WERI-Rb-1 (cell line): ENCODE data around the gene KIAA1328.

Source experiments
- DNase-seq: peaks from one replicate; pipeline ENCODE4 v3.0.0-alpha.2; 2020
- H3K27ac ChIP-seq: fragments of 250-450 bp; sonication (Bioruptor Pico); 2 replicates; pipeline ENCODE4 v1.5.1; 2020; ENCODE audit warnings: mild to moderate bottlenecking, moderate library complexity
- H3K27me3 ChIP-seq: fragments of 250-450 bp; sonication (Bioruptor Pico); 2 replicates; pipeline ENCODE4 v1.5.1; 2021; ENCODE audit warnings: mild to moderate bottlenecking, low read depth, moderate library complexity; ENCODE audit not compliant: insufficient read depth, severe bottlenecking
- H3K36me3 ChIP-seq: fragments of 250-450 bp; sonication (Bioruptor Pico); 2 replicates; pipeline ENCODE4 v1.5.1; 2020; ENCODE audit warnings: mild to moderate bottlenecking, moderate library complexity
- H3K4me3 ChIP-seq: 2 replicates; pipeline ENCODE4 v1.5.1; 2011; ENCODE audit warnings: low read depth, mild to moderate bottlenecking, control low read depth, low read length
- H3K9me3 ChIP-seq: fragments of 250-450 bp; sonication (Bioruptor Pico); 2 replicates; pipeline ENCODE4 v1.5.1; 2021; ENCODE audit warnings: mild to moderate bottlenecking, moderate library complexity; ENCODE audit not compliant: severe bottlenecking
- TF ChIP-seq, protein P1 (sequence below): IDR thresholded peaks from 2 replicates; pipeline ENCODE4 v1.5.1; 2011; ENCODE audit warnings: low read depth, mild to moderate bottlenecking, control low read depth, inconsistent platforms, low read length

KIAA1328 gene

DNA sequence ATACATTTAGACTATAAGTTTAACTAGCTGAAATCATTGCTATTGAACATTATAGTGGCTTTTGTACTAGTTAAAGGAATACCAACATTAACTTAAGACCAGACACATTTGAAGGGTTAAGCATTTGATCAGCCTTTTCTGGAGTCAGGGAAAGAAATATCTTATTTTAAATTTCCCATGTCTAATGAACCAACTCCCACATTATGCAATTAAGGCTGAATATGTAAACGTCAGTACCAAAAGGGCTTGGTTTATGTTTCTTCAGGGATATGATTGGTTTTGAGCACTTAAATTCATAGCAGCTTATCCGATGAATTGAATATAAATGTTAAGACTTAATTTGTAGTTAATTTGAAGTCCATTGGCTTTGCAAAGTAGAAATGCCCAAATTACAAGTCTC is 344.5 kb downstream of the KIAA1328 start:
- no peak for DNase-seq
- Histone ChIP-seq H3K27ac (no peak overlapping the region), H3K4me3 (no peak overlapping the region), H3K27me3 (no peaks in the 10 kb centered on the region), H3K9me3 (no peaks in the 10 kb centered on the region), H3K36me3 (no peaks in the 10 kb centered on the region)
- TF ChIP-seq, protein P1, sequence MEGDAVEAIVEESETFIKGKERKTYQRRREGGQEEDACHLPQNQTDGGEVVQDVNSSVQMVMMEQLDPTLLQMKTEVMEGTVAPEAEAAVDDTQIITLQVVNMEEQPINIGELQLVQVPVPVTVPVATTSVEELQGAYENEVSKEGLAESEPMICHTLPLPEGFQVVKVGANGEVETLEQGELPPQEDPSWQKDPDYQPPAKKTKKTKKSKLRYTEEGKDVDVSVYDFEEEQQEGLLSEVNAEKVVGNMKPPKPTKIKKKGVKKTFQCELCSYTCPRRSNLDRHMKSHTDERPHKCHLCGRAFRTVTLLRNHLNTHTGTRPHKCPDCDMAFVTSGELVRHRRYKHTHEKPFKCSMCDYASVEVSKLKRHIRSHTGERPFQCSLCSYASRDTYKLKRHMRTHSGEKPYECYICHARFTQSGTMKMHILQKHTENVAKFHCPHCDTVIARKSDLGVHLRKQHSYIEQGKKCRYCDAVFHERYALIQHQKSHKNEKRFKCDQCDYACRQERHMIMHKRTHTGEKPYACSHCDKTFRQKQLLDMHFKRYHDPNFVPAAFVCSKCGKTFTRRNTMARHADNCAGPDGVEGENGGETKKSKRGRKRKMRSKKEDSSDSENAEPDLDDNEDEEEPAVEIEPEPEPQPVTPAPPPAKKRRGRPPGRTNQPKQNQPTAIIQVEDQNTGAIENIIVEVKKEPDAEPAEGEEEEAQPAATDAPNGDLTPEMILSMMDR = no peak

DNA sequence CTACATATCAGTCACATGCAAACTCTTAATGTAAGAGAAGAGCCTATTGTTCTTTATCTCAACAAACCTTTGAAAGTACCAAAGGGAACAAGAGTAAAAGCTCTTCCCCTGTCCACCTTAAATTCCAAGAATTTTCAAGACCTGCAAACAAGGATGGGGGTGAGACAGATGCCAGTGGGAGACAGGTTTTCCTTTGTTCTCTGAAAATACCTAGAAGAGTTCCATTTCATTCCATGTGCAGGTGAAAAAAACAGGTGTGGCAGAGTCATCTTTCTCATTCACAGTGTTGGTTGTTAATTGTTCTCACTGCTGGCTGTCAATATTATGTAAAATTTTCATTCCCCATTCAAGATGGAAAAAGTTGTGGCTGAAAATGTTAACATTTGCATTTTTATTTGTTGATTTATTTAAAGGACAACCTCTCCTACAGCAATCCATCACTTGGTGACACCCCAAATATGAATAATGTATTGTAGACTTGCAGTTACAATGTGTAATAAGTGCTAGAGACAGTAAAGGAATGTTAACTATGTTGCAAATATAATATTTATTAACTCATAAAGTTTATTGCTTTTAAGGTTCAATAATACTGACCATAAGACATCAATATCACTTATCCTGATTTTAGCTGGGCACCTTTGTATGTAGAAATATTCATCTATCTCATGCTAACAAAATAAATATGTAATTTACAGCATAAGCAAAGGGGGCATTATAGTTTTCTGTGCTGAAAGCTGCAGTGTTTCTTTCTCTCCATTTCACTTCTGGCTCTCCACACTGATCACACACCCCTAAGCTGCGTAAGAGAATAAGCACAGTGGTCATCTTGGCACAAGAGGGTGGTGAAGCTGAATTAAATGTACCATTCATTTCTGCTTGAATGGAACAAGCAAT is 347.0 kb downstream of the KIAA1328 start:
- DNase-seq = no peak
- H3K36me3 ChIP-seq = no peaks in the 10 kb centered on the region
- H3K4me3 ChIP-seq = no peak overlapping the region
- TF ChIP-seq, protein P1 = no peak
- no peaks in the 10 kb centered on the region for H3K9me3 ChIP-seq
- H3K27me3 ChIP-seq = no peaks in the 10 kb centered on the region
- H3K27ac ChIP-seq = no peak overlapping the region

DNA sequence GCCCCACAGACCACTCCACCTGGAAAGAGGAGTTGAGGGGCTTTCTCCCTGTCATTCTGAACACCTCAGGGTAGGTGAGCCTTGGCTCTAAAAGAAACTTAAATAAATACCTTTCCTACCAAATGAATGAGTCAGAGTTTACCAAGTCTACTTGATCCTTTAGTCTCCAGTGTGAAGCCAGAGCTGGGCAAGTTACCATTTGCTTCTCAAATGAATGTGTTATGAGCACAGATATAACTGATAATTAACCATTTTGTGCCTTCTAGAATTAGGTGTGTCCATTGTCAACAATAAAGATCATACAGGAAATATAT is 347.7 kb downstream of the KIAA1328 start:
- no peak overlapping the region for H3K4me3 ChIP-seq
- no peaks in the 10 kb centered on the region for H3K27me3 ChIP-seq
- DNase-seq = no peak
- H3K36me3 ChIP-seq = no peaks in the 10 kb centered on the region
- no peaks in the 10 kb centered on the region for H3K9me3 ChIP-seq
- TF ChIP-seq, protein P1 = no peak
- no peak overlapping the region for H3K27ac ChIP-seq

DNA sequence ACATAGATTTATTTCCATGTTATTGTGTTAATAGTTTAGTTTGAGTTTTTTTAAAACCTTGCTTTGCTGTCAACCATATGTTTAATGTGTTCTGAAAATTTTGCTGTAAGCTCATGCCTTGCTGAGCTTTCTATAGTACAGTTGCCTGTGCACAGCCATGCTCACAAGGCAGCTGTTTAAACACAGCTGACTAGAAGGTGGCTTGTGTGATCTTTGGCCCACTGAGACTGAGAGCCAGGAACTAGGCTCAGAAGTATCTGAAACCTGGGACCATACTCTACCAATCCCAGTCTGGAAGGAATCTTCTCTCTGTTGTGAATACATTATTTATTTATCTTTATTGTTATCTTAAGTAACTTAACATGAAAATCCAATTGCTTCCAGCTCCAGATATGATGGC is 350.5 kb downstream of the KIAA1328 start:
- Histone ChIP-seq H3K27me3 (no peaks in the 10 kb centered on the region), H3K9me3 (no peaks in the 10 kb centered on the region), H3K4me3 (no peak overlapping the region), H3K27ac (no peak overlapping the region), H3K36me3 (no peaks in the 10 kb centered on the region)
- DNase-seq = no peak
- TF ChIP-seq, protein P1 = no peak

DNA sequence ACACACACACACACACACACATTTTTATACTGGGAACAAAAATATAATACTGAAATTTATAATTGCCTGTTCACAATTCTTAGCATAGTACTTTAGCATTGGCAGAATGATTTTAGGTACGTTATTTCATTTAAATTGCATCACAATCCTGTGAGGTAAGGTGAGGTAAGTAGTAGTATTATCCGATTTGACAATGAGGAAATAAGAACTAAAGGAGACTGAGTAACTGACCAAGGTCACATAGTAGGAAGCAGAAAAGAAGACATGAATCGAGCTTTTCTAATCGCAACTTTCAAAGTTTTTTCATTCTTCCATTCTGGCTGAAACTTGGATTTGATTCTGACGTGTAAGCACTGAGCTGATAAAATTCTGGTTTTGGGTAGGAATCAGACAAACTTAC is 351.2 kb downstream of the KIAA1328 start:
- no peak for DNase-seq
- no peaks in the 10 kb centered on the region for H3K9me3 ChIP-seq
- no peaks in the 10 kb centered on the region for H3K27me3 ChIP-seq
- TF ChIP-seq, protein P1 = no peak
- no peak overlapping the region for H3K27ac ChIP-seq
- H3K4me3 ChIP-seq = no peak overlapping the region
- H3K36me3 ChIP-seq = no peaks in the 10 kb centered on the region
